Measurements from ENCODE around the gene RAP1GDS1. TPM values are rescaled to one million over a fixed set of nuclear protein-coding genes. Genes with fewer than 3 reads are reported as not detected.

Gene RAP1GDS1
- total RNA-seq, 4 donors from 2014 or later: 29.8 to 52.2 (median 34.7) TPM

GRCh38 chr4:98261405-98262291, 464 bp downstream of the RAP1GDS1 start:
- H3K4me1 ChIP-seq: peaks cover 19 to 35% (median 28%) of the 10 kb centered on the region in 4 donors
- intact Hi-C loops (cut with DNase I): no loop called here

GRCh38 chr4:98262431-98262830, 1.2 kb downstream of the RAP1GDS1 start:
- Histone ChIP-seq H3K27ac (replicated peaks in 1 of 4) (peak overlapping the region; percentile 83 to 97 (median 94)), H3K27me3 (no peaks in the 10 kb centered on the region), H3K4me1 (peaks cover 19 to 35% (median 28%) of the 10 kb centered on the region in 4 donors), H3K4me3 (peak overlapping the region; percentile 80 to 98 (median 92)), H3K9me3 (no peaks in the 10 kb centered on the region), H3K36me3 (no peaks in the 10 kb centered on the region)
- TF ChIP-seq, protein P1, sequence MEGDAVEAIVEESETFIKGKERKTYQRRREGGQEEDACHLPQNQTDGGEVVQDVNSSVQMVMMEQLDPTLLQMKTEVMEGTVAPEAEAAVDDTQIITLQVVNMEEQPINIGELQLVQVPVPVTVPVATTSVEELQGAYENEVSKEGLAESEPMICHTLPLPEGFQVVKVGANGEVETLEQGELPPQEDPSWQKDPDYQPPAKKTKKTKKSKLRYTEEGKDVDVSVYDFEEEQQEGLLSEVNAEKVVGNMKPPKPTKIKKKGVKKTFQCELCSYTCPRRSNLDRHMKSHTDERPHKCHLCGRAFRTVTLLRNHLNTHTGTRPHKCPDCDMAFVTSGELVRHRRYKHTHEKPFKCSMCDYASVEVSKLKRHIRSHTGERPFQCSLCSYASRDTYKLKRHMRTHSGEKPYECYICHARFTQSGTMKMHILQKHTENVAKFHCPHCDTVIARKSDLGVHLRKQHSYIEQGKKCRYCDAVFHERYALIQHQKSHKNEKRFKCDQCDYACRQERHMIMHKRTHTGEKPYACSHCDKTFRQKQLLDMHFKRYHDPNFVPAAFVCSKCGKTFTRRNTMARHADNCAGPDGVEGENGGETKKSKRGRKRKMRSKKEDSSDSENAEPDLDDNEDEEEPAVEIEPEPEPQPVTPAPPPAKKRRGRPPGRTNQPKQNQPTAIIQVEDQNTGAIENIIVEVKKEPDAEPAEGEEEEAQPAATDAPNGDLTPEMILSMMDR (IDR thresholded peaks at IDR 0.05): no peak
- no peak for TF ChIP-seq EP300 (IDR thresholded peaks at IDR 0.05)
- no peak for TF ChIP-seq POLR2A (IDR thresholded peaks at IDR 0.05; ENCODE audit: low read depth)
- TF ChIP-seq POLR2AphosphoS5 (IDR thresholded peaks at IDR 0.05): no peak
- intact Hi-C loops (cut with DNase I): no loop called here
- DNase-seq (ENCODE audit: extremely low spot score): no peak
- WGBS: 6% methylated on average over 5 of the region's 5 CpGs

More at GRCh38 chr4:98261405-98262291, 464 bp downstream of the RAP1GDS1 start:
- Histone ChIP-seq H3K4me3 (peak overlapping the region; percentile 80 to 98 (median 92)), H3K27ac (replicated peaks in 1 of 4) (peak overlapping the region; percentile 83 to 97 (median 94)), H3K9me3 (no peaks in the 10 kb centered on the region), H3K36me3 (no peaks in the 10 kb centered on the region), H3K27me3 (no peaks in the 10 kb centered on the region)
- DNase-seq (ENCODE audit: extremely low spot score): no peak
- WGBS: under 1% methylated on average over 58 of the region's 78 CpGs
- TF ChIP-seq EP300 (IDR thresholded peaks at IDR 0.05): no peak
- peak; percentile 52 for TF ChIP-seq POLR2A (IDR thresholded peaks at IDR 0.05; ENCODE audit: low read depth)
- peak; percentile 51 to 74 for TF ChIP-seq POLR2AphosphoS5 (IDR thresholded peaks at IDR 0.05)
- TF ChIP-seq, protein P1 (IDR thresholded peaks at IDR 0.05): no peak

- no peak for DNase-seq (ENCODE audit: extremely low spot score)
These were observed 6.3 kb downstream of the RAP1GDS1 start for GRCh38 chr4:98267498-98267897.

GRCh38 chr4:98275145-98275544, 14.0 kb downstream of the RAP1GDS1 start:
- Histone ChIP-seq H3K36me3 (no peaks in the 10 kb centered on the region), H3K27me3 (no peaks in the 10 kb centered on the region), H3K4me1 (no peaks in the 10 kb centered on the region), H3K4me3 (no peak overlapping the region), H3K27ac (replicated peaks in 1 of 4) (no peak overlapping the region), H3K9me3 (no peaks in the 10 kb centered on the region)
- intact Hi-C loops (cut with DNase I): no loop called here
- WGBS: 96% methylated on average over 2 of the region's 2 CpGs
- DNase-seq (ENCODE audit: extremely low spot score): no peak
- no peak for TF ChIP-seq POLR2A (IDR thresholded peaks at IDR 0.05; ENCODE audit: low read depth)
- TF ChIP-seq, protein P1 (IDR thresholded peaks at IDR 0.05): no peak
- no peak for TF ChIP-seq EP300 (IDR thresholded peaks at IDR 0.05)
- TF ChIP-seq POLR2AphosphoS5 (IDR thresholded peaks at IDR 0.05): no peak

More at GRCh38 chr4:98267498-98267897, 6.3 kb downstream of the RAP1GDS1 start:
- Histone ChIP-seq H3K9me3 (no peaks in the 10 kb centered on the region), H3K27ac (replicated peaks in 1 of 4) (no peak overlapping the region), H3K27me3 (no peaks in the 10 kb centered on the region), H3K4me3 (no peak overlapping the region), H3K36me3 (no peaks in the 10 kb centered on the region), H3K4me1 (peaks cover 3 to 17% (median 9%) of the 10 kb centered on the region in 4 donors)
- intact Hi-C loops (cut with DNase I): no loop called here
- 100% methylated on average over 2 of the region's 2 CpGs for WGBS
- no peak for TF ChIP-seq POLR2A (IDR thresholded peaks at IDR 0.05; ENCODE audit: low read depth)

Measured in esophagus muscularis mucosa (tissue), 4 donors.